Tibial nerve (tissue), 4 donors: ENCODE measurements around the gene PGC.

Experiments
- CTCF ChIP-seq, 5 experiments: fragments of 200-600 bp in 3 of 5; fragments of 450-650 bp in 2 of 5; sonication (generic) in 3 of 5; IDR thresholded peaks; one replicate each; pipeline ENCODE4 v1.5.1; 2016 to 2019; ENCODE audit warnings: antibody characterized with exemption in 5 of 5, mild to moderate bottlenecking in 3 of 5, moderate library complexity in 2 of 5
- EP300 ChIP-seq, 2 donors: sonication (generic); formaldehyde crosslinking; IDR thresholded peaks; one replicate each; pipeline ENCODE4 v1.6.1; 2017; ENCODE audit warnings: antibody characterized with exemption in 2 of 2, mild to moderate bottlenecking in 1 of 2
- POLR2A ChIP-seq, 2 donors: fragments of 450-650 bp; IDR thresholded peaks; one replicate each; pipeline ENCODE4 v1.6.1; 2017; ENCODE audit warnings: antibody characterized with exemption in 2 of 2, mild to moderate bottlenecking in 2 of 2, moderate library complexity in 2 of 2

GRCh38 chr6:41784581-41785171 lies 37.5 kb upstream of the PGC start:
- TF ChIP-seq CTCF (IDR thresholded peaks at IDR 0.05) (no peak), POLR2A (IDR thresholded peaks at IDR 0.05) (no peak), EP300 (IDR thresholded peaks at IDR 0.05) (no peak)
